NCI-H748 (cell line): Measurements from ENCODE around the gene BOLL.
A peak's percentile ranks its signal among the peaks of the same experiment; 100 is the strongest.
"Not testable (repeated sequence)": the region's sequence is repeated elsewhere in the genome, so short reads cannot be mapped to it uniquely, and the experiment has no call there.

Experiments used
- DNase-seq: peaks from one replicate; lab custom pipeline; 2025; ENCODE audit not compliant: unreplicated experiment; lab: John Stamatoyannopoulos, UW

Gene BOLL, protein sequence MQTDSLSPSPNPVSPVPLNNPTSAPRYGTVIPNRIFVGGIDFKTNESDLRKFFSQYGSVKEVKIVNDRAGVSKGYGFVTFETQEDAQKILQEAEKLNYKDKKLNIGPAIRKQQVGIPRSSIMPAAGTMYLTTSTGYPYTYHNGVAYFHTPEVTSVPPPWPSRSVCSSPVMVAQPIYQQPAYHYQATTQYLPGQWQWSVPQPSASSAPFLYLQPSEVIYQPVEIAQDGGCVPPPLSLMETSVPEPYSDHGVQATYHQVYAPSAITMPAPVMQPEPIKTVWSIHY

DNA sequence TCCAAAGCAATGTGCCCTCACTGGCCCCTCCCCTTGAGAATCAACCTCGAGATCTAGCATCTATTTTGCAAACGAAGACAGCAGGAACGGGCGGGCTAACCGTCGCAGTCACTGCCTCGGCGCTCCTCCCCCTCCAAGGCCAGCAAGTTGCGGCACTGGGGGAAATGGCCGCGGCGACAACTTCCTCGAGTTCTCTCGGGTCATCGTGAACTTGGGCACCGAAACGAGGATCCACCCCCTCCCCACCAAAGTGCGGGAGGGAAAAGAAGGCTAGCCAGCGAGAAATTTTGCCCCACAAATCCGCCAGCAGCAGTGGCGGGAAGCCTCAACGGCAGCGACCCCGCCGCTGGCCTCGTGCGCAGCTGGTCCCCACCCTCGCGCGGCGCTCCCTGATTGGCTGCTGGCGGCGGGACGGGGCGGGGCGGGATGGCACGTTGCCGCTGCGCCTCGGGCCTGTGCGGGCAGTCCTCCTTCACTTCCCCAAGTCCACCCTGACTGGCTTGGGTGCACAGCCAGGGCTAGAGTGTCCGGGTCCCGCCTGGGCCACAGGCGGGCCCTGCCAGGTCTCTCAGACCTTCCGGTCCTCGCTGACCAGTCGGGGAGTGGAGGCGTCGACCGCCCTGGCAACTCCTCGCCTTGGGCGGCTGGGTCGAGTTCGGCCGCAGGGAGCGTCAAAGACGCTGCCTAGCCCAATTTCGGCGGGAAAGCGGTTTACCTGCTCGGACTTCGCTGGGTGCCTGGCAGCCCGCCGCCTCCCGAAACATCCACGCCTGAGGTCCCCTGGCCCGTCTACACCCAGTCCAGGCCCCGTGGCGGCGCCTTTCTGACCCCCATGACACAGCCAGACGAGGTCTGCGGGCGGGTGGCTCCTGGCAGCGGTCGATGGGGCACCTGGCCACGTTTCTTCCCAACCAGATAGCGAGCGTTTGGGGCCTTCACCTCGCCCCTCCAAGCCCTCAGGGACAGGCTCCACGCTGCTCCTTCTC is at the start of gene BOLL:
Gene BOLL, minus strand, starts transcription at position 364 of the 986 bp plus-strand sequence. CDS start 3,469 bp downstream, outside the sequence.
- DNase-seq = no peak

DNA sequence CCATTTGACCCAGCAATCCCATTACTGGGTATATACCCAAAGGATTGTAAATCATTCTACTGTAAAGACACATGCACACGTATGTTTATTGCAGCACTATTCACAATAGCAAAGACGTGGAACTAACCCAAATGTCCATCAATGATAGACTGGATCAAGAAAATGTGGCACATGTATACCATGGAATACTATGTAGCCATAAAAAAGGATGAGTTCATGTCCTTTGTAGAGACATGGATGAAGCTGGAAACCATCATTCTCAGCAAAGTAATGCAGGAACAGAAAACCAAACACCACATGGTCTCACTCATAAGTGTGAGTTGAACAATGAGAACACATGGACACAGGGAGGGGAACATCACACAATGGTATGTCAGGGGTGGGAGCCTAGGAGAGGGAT is 49.7 kb upstream of the BOLL start:
- not testable (repeated sequence) for DNase-seq

DNA sequence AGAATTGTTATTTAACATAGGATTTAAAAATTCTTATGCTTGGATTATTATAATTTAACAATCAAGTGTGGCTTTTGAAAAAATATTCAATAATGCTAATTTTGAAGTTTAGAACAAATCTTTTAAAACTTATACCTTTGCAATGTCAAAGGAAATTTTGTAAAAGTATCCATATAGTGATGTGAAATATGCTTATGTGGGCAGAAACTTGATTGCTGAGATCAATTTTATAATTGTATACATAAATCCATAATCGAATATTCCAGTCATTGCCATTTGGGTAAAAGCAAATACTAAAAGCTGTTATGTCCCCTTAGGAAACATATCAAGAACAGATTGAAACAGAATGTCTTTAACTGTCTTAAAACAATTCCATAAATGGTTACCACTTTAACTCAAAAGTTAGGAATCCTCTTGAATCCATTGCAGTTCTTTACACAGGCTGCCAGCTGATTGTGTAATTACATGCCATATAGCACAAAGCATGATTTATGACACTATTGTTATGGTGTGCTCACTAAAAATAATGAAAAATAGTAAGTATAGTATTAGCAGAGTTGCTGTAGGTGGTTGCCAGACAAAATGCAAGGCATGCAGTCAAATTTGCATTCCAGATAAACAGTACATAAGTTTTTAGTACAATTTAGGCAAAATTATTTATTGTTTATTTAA is 43.5 kb upstream of the BOLL start:
- DNase-seq = no peak

DNA sequence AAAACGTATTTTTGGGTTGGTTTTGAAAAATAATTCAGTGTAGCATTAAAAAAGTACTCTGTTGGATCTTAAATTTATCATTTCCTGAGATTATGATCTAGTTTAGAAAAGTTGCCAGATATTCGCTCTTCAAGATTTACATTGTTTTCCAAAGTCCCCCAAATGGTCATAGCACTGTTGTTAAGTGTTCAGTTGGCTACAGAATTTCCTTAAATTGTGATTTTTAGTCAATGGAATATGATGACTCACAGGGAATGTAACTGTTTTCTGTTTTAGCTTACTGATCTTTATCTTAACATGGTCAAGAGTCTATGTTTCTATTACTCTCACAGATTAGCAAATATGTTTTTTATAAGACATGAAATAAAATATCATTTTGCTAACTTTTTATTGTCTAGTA is 42.5 kb upstream of the BOLL start:
- DNase-seq = no peak

DNA sequence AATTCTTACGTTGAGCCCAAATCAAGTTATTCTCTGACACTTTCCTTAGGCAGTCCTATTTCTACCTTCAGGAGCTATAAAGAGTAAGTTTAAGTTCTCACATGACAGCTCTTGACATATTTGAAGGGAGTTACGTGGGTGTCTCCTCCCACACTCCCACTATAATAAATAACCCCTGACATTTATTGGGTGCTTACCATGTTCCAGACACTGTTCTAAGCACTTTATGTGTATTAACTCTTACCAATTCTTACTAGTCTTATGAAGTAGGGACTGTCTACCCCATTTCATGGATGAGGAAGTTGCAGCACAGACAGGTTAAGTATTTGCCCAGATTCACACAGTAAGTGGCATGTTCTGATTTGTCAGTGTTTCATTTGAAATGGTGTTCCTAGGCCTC is 37.2 kb upstream of the BOLL start:
- DNase-seq = no peak

DNA sequence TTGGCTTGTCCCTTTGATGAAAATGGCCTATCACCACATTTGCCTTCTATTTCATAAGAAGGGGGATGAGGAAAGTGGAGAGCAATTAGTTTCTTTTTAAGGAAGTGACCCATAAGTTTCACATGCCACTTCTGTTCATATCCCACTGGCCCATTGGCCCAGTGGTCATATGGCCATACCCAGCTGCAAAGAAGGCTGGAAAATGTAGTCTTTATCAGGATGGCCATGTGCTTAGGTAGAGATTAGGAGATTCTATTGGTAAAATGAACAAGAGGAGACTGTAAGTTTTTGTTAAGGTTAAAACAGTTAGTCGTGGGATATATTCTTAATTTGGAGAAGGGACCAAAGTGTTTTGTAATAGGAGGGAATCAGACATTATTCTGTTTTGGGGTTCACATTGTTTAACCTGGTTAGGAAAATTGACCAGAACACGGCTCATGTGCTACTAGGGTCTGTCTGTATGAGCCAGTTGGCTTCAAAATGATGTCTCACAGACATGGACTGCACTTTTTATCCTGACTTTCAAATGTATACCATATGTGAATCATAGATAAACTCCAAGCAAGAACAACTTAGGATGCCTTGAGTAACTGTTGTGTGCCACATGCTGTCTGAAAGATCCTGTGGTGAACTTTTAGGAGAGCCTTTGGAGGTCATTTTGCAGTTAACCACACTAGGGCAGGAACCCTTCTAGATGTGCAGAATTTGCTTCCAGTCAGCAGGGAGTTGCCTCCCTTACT is 36.6 kb upstream of the BOLL start:
- DNase-seq = no peak

DNA sequence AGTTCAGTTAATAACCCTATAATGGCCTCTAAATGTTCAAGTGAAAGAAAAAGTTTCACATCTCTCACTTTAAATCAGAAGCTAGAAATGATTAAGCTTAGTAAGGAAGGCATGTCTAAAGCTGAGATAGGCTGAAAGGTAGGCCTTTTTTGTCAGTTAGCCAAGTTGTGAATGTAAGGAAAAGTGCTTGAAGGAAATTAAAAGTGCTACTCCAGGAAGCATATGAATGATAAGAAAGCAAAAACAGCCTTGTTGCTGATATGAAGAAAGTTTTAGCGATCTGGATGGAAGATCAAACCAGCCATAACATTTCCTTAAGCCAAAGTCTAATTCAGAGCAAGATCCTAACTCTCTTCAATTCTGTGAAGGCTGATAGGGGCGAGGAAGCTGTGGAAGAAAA is 29.4 kb upstream of the BOLL start:
- DNase-seq = no peak

DNA sequence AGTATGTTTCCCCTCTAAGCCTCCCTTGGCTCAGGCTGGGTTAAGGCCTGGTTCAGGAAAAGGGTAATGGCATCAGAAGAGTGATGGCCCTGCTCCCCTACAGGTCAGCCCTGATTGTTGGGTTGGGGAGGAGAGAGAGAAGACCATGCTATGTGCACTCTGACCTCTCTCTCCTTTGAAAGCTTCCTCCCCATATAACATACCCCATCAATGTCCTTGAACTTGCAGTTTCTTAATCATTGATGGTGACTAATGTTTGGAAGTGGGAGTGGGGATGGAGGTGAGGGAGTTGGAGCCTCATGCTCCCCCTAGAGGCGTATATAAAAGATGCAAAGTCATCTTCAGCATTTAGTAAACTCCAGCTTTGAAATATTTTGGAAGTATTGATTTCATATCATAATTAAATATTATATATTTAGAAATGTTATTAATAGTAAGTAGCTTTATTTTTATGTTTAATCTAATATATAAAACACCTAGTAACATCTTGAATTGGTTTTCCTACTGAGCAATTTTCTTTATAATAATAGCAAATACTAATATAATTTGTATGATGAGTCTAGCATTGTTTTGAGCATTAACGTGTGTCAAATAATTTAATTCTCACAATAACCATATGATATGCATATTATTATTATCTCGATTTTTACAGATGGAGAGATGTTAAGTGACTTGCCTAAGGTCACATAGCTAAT is 28.1 kb upstream of the BOLL start:
- peak; percentile 24 for DNase-seq

DNA sequence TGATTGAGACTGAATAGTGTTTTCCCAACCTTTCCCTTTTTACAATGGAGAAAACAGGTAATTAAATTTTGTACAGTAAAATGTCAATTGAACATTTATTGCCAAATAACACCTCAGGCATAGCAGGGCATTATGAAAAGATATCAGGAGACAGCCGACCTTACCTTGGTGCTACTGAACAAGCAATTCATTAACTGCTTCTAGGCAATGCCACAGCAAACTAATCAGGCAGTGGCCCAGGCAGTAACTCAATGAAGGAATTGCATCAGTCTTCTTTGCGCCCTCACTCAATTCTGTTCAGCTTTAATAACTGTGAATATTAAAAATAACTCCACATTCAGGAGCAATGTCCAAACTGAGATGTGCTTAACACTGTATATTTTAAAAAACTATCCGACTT is 25.4 kb upstream of the BOLL start:
- DNase-seq = no peak

DNA sequence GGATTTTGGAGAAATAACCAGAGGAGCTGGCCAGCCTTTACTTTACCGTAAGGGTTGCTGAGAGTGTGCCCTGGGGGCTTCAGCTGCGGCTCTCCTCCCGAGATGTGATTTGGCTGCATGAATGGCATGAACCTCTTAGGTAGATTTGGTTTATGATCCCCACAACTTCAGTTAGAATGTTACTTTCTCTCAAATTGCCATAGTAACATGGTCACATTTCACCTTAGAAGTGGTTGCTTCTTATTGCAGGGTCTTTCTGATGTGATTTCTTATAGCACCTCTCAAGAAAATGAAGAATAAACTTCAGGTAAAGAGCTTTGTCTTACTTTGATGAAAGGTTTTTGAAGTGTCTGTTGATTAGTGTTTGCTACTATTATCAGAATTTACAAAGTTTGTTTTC is 24.9 kb upstream of the BOLL start:
- DNase-seq = no peak

DNA sequence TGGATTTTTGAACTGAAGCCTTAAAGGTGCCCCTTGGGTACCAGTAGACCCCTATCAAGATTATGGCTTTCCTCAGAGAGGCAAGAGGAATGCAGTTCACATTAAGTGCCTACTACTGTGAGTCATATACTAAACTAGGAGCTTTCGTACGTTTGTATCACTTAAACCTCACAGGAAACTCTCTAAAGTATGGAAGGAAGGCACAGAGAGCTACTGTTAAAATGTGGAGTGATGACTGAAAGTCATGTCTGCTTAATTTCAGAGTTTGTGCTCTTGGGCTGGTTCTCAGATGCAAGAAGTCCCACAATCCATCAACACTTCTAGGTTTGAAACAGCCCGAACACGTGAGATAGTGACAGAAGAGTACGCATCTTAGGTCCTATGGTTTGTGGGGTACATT is 23.9 kb upstream of the BOLL start:
- no peak for DNase-seq

DNA sequence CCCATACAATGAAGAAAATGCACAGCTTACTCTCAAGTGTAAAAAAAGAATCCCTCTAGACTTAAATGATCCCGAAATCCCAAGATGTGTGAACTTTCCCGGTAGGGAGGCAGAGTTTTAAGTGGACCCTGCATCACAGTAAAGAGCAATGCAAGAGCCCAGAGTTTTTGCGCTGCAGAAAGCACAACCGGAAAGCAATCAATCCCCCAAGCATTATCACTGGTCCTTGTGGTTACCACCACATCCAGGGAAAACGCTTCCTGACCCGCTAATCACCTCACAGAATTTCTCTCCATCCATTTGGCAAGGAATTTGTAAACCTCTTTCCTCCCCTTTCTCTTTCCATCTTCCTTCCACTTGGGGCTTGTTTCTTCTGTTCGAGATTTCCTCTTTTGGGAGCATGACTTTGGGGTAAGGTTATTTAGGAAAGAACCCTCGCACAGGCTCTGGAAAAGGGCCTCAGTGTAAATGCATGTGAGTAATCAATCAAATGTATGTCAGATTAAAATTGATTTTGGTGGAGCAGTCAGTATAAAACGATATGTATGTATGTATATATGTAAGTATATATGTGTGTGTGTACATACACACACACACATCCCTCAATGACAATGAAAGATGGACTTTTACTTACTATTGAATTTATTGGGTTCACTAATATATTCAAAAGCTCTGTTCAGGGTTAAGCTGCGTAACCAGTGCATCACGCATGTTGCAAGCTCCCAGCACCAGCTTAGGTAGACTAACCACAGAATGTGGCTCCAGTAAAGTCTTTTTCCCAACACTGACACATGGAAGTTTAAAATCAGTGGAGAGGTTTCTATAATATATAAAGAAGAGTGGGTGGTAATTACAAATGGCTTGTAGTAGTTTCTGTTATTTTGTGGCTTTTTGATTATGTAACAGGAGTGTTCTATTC is 20.9 kb upstream of the BOLL start:
- no peak for DNase-seq

DNA sequence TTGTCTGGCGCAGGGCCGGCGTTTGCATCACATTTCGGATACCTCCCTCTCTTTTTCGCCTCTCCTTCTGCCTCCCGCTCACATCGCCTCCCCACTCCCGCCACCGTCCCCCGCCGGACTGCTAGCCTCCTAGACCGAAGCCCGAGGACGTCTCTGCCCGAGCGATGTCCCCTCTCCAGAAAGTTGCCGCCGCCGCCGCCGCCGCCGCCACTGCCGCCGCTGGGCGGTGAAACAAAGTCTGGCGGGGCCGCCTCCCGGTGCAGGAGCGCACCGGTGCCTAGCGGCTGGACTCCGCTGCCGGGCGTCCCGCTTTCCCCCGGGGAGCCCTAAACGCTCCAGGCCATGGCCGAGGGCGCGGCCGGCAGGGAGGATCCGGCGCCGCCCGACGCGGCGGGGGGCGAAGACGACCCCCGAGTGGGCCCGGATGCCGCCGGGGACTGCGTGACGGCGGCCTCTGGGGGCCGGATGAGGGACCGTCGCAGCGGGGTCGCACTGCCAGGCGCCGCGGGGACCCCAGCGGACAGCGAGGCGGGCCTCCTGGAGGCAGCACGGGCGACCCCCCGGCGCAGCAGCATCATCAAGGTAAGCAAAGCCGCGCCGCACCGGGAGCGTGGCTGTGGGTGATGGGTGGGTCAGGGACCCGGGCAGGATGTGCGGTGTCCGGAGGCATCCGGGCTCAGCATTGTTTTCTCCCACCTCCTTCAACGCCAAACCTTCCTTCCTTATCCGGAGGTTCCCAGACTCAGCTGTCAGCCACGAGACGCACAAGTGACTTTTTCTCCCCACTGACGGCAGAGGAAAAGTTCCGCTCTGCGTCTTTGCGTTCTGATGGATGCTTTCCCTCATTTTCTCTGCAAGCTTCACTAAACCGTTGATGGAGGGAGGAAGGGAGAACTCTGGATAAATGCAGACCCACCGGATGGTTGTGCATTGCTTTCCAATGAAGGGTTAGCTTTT is 19.9 kb upstream of the BOLL start:
- DNase-seq = peak; percentile 53

DNA sequence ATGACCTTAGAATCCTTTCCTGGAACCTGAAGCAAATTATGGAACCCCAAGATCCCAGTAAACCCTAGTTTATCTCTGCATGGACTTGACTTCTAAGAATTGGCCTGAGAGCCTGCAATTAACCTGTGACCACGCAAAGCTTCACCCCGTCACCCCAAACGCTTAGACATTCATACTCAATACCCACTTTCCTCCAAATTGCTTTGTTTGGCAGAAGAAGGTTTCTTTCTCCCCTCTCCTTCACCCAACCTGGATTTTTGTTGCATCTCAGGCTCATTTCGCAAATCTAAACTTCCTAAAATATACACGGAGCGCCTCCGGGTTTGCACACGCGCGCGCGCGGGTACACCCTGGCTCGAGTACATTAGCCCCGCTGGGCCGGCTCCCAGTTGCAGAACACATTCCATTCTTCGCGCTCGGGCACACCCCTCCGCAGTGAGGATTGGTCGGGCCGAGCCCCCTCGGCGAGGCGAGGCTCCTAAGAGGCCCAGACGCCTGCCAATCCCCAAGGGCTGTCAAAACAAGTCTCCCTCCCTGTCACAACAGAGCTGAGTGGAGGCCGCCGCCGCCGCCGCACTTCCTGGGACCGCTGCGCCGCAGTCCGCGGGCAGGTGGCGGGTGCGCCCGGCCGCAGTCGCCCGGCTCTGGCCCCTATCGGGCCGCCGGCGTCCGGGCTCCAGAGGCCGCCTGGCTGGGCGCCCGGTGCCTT is 19.1 kb upstream of the BOLL start, which contains the start of gene PLCL1:
Gene PLCL1, plus strand, starts transcription at position 545 of the 709 bp plus-strand sequence.
- peak; percentile 95 for DNase-seq

DNA sequence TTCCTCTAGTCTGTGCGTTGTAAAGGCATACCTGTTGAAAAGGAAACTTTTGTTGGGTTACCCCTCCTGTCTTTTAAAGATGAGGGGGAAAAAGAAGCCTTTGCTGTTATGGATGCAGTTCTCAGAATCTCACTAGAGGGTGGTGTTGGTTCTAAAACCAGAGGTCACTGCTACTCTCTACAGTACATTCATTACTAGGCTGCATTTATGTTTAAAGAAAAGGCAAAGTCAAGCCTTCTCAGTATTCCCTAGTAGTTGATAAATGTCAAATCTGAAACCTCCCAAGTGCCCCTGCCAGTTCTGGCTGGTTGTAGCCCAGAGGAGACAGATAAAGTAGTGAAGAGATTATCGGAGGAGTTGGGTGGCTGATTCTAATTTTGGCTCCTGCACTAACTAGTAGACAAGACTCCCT is 17.9 kb upstream of the BOLL start:
- DNase-seq = peak; percentile 62

DNA sequence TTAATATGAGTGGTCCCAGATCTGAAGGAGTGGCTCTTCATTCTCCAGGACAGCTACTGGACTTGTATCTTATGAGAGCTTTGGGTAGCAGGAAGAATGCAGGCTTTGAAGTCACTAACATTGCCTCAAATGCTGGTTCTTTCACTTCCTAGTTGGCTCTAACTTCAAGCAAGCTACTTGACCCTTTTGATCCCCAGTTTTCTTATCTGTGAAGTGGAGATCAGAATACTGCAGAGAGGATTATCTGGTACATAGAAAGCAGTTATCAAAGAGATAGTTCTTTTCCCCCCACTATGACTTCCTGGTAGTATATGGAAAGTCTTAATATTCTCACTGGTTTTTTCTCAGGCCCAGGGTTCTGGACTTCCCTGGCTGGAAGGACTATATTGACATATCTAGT is 15.9 kb upstream of the BOLL start:
- no peak for DNase-seq

DNA sequence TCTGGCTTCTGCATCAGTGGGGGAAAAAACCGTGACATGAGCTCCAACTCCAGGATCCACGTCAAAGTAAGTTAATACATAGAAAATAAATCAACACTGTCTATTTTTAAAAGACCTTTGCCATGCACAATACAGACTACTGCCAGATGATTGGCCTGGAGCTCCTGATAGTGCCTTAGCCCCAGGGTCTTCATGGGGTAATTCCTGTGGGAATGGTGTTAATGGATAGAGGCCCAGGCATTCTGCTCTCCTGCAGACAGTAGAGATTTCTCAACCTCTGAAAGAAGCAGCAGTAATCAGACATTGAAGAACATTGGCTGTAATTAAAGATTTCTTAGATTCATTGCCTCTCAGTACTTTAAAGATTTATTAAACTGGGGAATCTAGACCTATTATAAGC is 15.0 kb upstream of the BOLL start:
- DNase-seq = no peak
